Smooth muscle cell (in vitro differentiated cells): ENCODE measurements around the gene SYCE1. TPM values are rescaled to one million over a fixed set of nuclear protein-coding genes. Genes with fewer than 3 reads are reported as not detected.

Experiments
- DNase-seq: peaks from one replicate; lab custom pipeline; 2025; ENCODE audit not compliant: unreplicated experiment; lab: John Stamatoyannopoulos, UW
- H2AFZ ChIP-seq: fragments of 200-600 bp; sonication (generic); 2 replicates; pipeline ENCODE4 v1.6.0; 2016; ENCODE audit warnings: antibody characterized with exemption, low read depth, mild to moderate bottlenecking
- H3F3A ChIP-seq: fragments of 200-600 bp; sonication (generic); 2 replicates; pipeline ENCODE4 v1.6.0; 2017; ENCODE audit warnings: antibody characterized with exemption, low read depth
- H3K27ac ChIP-seq: fragments of 200-600 bp; sonication (generic); 2 replicates; pipeline ENCODE4 v1.5.1; 2016; ENCODE audit warnings: low read depth, mild to moderate bottlenecking
- H3K27me3 ChIP-seq: fragments of 200-600 bp; sonication (generic); 2 replicates; pipeline ENCODE4 v1.6.1; 2016; ENCODE audit warnings: low read depth, mild to moderate bottlenecking
- H3K36me3 ChIP-seq: fragments of 200-600 bp; sonication (generic); 2 replicates; pipeline ENCODE4 v1.5.1; 2016; ENCODE audit warnings: low read depth
- H3K4me1 ChIP-seq: fragments of 200-600 bp; sonication (generic); 2 replicates; pipeline ENCODE4 v1.5.1; 2016; ENCODE audit warnings: low read depth
- H3K4me2 ChIP-seq: fragments of 200-600 bp; sonication (generic); 2 replicates; pipeline ENCODE4 v1.6.0; 2016; ENCODE audit warnings: mild to moderate bottlenecking
- H3K4me3 ChIP-seq: fragments of 200-600 bp; sonication (generic); 2 replicates; pipeline ENCODE4 v1.5.1; 2016; ENCODE audit warnings: mild to moderate bottlenecking
- H3K79me2 ChIP-seq: fragments of 200-600 bp; sonication (generic); 2 replicates; pipeline ENCODE4 v1.6.0; 2016; ENCODE audit warnings: low read depth, mild to moderate bottlenecking
- H3K9ac ChIP-seq: fragments of 200-600 bp; sonication (generic); 2 replicates; pipeline ENCODE4 v1.6.0; 2016; ENCODE audit warnings: low read depth
- H3K9me3 ChIP-seq: fragments of 200-600 bp; sonication (generic); replicated peaks from 2 replicates; pipeline ENCODE4 v1.5.1; 2016; ENCODE audit warnings: low read depth
- H4K20me1 ChIP-seq: fragments of 200-600 bp; sonication (generic); 2 replicates; pipeline ENCODE4 v1.6.0; 2016; ENCODE audit warnings: low read depth
- WGBS: methylation state at CpG from one replicate; pipeline ENCODE4 v1.1.7; 2016; ENCODE audit warnings: low lambda C conversion rate; 5-methylcytosine and 5-hydroxymethylcytosine counted together
- polyA plus RNA-seq: library from polyadenylated mRNA; unstranded; fragments of >200 nt; fragmentation: Nextera tagmentation; extraction: Ambion mirVana; gene quantifications from 2 replicates; pipeline ENCODE4 v1.2.1, GENCODE V29; 2016
- total RNA-seq: library from RNA; depleted of rRNA; stranded (reverse); fragments of >200 nt; gene quantifications from 2 replicates; pipeline ENCODE4 v1.2.3, GENCODE V29; 2014
- TF ChIP-seq, protein P1 (sequence below): fragments of 200-600 bp; sonication (generic); IDR thresholded peaks from 2 replicates; pipeline ENCODE4 v1.5.1; 2017; ENCODE audit warnings: borderline replicate concordance, mild to moderate bottlenecking, antibody characterized with exemption; ENCODE audit not compliant: insufficient read depth, poor library complexity, severe bottlenecking

The SYCE1 gene
- total and polyA plus RNA-seq, 2 experiments from 2014 or later = 0.13 TPM; not detected in 1

DNA sequence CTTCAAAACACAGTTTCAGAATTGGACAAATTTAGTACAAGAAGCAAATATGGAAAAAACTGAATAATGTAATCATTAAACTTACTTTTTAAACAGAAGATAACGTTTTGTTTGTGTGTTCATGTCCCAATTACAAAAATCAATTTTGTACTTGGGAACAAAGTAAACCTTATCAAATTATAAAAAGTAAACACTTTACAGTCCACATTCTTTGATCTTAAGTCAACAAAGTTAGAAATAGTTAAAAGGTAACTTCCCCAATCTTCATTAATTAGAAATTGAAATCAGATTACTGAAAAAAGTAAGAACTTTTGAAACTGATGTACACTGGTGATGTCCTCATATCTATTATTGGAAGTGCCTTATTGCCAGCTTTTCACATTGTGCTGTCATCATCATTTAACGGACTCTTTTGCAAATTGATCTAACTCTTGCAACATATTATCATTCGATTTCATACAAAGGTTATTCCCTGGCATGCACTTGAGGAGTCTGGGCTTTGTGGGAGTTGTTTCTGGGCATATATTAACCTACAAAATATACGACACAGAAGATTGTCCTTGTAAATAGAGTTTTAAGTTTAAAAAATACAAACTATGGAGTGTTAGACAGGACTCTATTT, 53.4 kb downstream of the SYCE1 start:
- TF ChIP-seq, protein P1, sequence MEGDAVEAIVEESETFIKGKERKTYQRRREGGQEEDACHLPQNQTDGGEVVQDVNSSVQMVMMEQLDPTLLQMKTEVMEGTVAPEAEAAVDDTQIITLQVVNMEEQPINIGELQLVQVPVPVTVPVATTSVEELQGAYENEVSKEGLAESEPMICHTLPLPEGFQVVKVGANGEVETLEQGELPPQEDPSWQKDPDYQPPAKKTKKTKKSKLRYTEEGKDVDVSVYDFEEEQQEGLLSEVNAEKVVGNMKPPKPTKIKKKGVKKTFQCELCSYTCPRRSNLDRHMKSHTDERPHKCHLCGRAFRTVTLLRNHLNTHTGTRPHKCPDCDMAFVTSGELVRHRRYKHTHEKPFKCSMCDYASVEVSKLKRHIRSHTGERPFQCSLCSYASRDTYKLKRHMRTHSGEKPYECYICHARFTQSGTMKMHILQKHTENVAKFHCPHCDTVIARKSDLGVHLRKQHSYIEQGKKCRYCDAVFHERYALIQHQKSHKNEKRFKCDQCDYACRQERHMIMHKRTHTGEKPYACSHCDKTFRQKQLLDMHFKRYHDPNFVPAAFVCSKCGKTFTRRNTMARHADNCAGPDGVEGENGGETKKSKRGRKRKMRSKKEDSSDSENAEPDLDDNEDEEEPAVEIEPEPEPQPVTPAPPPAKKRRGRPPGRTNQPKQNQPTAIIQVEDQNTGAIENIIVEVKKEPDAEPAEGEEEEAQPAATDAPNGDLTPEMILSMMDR = no peak
- no peak overlapping the region for H3K27ac ChIP-seq
- no peaks in the 10 kb centered on the region for H3K27me3 ChIP-seq
- H3K36me3 ChIP-seq = no peaks in the 10 kb centered on the region
- H2AFZ ChIP-seq = no peak overlapping the region
- no peak overlapping the region for H3K4me3 ChIP-seq
- H3K4me1 ChIP-seq = no peaks in the 10 kb centered on the region
- peaks cover 17% of the 10 kb centered on the region for H3K9me3 ChIP-seq
- H3K4me2 ChIP-seq = no peak overlapping the region
- no peak for DNase-seq
- WGBS = 51% methylated on average over 4 of the region's 4 CpGs
- H3K9ac ChIP-seq = no peak overlapping the region
- no peaks in the 10 kb centered on the region for H4K20me1 ChIP-seq
- H3F3A ChIP-seq = no peaks in the 10 kb centered on the region
- H3K79me2 ChIP-seq = no peaks in the 10 kb centered on the region

DNA sequence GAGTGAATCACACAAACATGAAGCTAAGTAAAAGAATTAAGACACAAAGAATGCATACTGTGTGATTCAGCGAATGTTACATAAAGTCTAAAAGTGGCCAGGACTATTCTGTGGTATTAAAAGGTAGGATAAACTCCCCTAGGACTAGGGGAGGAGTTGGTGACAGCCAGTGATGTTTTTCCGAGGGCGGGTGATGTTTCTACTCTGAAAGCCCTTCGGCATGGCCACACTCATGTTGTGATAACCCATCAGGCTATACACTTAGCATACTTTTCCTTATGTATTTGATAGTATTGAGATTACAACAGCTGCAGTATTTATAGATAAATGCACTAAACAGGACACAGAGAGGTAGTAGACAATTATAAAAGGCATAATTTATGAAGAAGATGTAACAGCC, 54.0 kb downstream of the SYCE1 start:
- no peaks in the 10 kb centered on the region for H3K4me1 ChIP-seq

DNA sequence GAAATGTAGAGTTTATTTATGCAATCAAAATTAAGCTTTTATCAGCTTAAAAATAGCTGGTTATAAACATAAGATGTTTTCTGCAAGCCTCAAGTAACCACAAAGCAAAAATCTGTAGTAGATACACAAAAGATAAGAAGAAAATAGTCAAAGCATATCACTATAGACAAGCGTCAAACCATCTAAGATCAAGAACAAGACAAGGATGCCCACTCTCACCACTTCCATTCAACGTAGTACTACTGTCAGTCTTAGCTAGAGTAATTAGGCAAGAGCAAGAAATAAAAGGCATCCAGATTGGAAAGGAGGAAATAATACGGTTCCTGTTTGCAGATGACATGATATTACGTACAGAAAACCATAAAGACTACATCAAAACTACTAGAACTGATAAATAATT, 55.7 kb downstream of the SYCE1 start:
- Histone ChIP-seq H3K79me2 (no peaks in the 10 kb centered on the region), H3K27ac (no peak overlapping the region), H3K4me1 (no peaks in the 10 kb centered on the region), H3K36me3 (no peaks in the 10 kb centered on the region), H3K9me3 (peaks cover 7% of the 10 kb centered on the region), H3K4me3 (no peak overlapping the region), H3K27me3 (no peaks in the 10 kb centered on the region), H3K9ac (no peak overlapping the region), H2AFZ (no peak overlapping the region), H3F3A (no peaks in the 10 kb centered on the region), H3K4me2 (no peak overlapping the region), H4K20me1 (no peaks in the 10 kb centered on the region)
- WGBS = 86% methylated on average over 4 of the region's 4 CpGs
- TF ChIP-seq, protein P1 = no peak
- DNase-seq = no peak

More for the DNA sequence above, 54.0 kb downstream of the SYCE1 start:
- Histone ChIP-seq H3K79me2 (no peaks in the 10 kb centered on the region), H3K9me3 (peaks cover 11% of the 10 kb centered on the region), H3K36me3 (no peaks in the 10 kb centered on the region), H2AFZ (no peak overlapping the region), H4K20me1 (no peaks in the 10 kb centered on the region), H3K4me2 (no peak overlapping the region), H3K27me3 (no peaks in the 10 kb centered on the region), H3K9ac (no peak overlapping the region), H3F3A (no peaks in the 10 kb centered on the region), H3K4me3 (no peak overlapping the region), H3K27ac (no peak overlapping the region)
- WGBS = 72% methylated on average over 4 of the region's 4 CpGs
- TF ChIP-seq, protein P1 = no peak
- no peak for DNase-seq

Other genes starting within 250 kb of the SYCE1 start
- gene CALY, start 228.7 kb downstream of the SYCE1 start, total RNA-seq = 2.4 and 7.8 TPM in 2 replicates
- gene CALY, start 228.7 kb downstream of the SYCE1 start, polyA plus RNA-seq = 9.4 and 10.1 TPM in 2 replicates
- gene PRAP1, start 218.2 kb downstream of the SYCE1 start, total RNA-seq = not detected in 2 replicates
- gene PRAP1, start 218.2 kb downstream of the SYCE1 start, polyA plus RNA-seq = 0.27 and 1.4 TPM in 2 replicates
- gene FUOM, start 207.6 kb downstream of the SYCE1 start, total RNA-seq = 16.6 and 19.5 TPM in 2 replicates
- gene FUOM, start 207.6 kb downstream of the SYCE1 start, polyA plus RNA-seq = 43.9 and 46.7 TPM in 2 replicates
- gene ECHS1, start 192.2 kb downstream of the SYCE1 start, total RNA-seq = 63.2 and 63.8 TPM in 2 replicates
- 112 and 113 TPM in 2 replicates for gene ECHS1, start 192.2 kb downstream of the SYCE1 start, polyA plus RNA-seq
- 1.9 and 3.3 TPM in 2 replicates for gene PAOX, start 186.3 kb downstream of the SYCE1 start, total RNA-seq
- 7.0 and 7.1 TPM in 2 replicates for gene PAOX, start 186.3 kb downstream of the SYCE1 start, polyA plus RNA-seq
- gene MTG1, start 171.4 kb downstream of the SYCE1 start, total RNA-seq = 20.6 and 31.6 TPM in 2 replicates
- 53.5 and 70.0 TPM in 2 replicates for gene MTG1, start 171.4 kb downstream of the SYCE1 start, polyA plus RNA-seq
- gene SPRN, start 141.0 kb downstream of the SYCE1 start, total RNA-seq = 0.09 and 0.13 TPM in 2 replicates
- gene SPRN, start 141.0 kb downstream of the SYCE1 start, polyA plus RNA-seq = 0.56 and 1.00 TPM in 2 replicates
- 1.1 and 2.2 TPM in 2 replicates for gene SCART1, start 111.6 kb downstream of the SYCE1 start, total RNA-seq
- 0.45 and 1.7 TPM in 2 replicates for gene SCART1, start 111.6 kb downstream of the SYCE1 start, polyA plus RNA-seq
- gene CYP2E1, start 38.2 kb downstream of the SYCE1 start, total RNA-seq = 3.1 and 10.8 TPM in 2 replicates
- gene CYP2E1, start 38.2 kb downstream of the SYCE1 start, polyA plus RNA-seq = 1.1 and 1.3 TPM in 2 replicates
- gene FRG2B, start 61.2 kb upstream of the SYCE1 start, total RNA-seq = not detected in 2 replicates
- not detected in 2 replicates for gene FRG2B, start 61.2 kb upstream of the SYCE1 start, polyA plus RNA-seq